ENCODE measurements around the gene H2BK1. TPM values are rescaled to one million over a fixed set of nuclear protein-coding genes. Genes with fewer than 3 reads are reported as not detected.

H2BK1 gene
- not detected for total RNA-seq

GRCh38 chr7:151210087-151210854 is at the start of gene H2BK1:
TSS of gene H2BK1 (minus strand) at chr7:151210488. CDS start at chr7:151210318, 170 bp downstream.
- Histone ChIP-seq H3K4me1 (no peaks in the 10 kb centered on the region), H3K9me3 (no peaks in the 10 kb centered on the region), H3K27me3 (no peaks in the 10 kb centered on the region), H3K36me3 (peaks cover 21 to 30% of the 10 kb centered on the region in 2 donors), H3K27ac (no peak within 1 kb of the TSS), H3K4me3 (no peak within 1 kb of the TSS)
- no peak for TF ChIP-seq CTCF (IDR thresholded peaks at IDR 0.05)
- intact Hi-C loops (cut with DNase I) = no loop called here
- DNase-seq (ENCODE audit: low spot score in 2 of 2) = no peak

GRCh38 chr7:151257990-151258389 is 47.7 kb upstream of the H2BK1 start:
- Histone ChIP-seq H3K4me1 (peaks cover 0 to 7% of the 10 kb centered on the region in 2 donors), H3K9me3 (no peaks in the 10 kb centered on the region), H3K36me3 (no peaks in the 10 kb centered on the region), H3K4me3 (no peak overlapping the region), H3K27me3 (no peaks in the 10 kb centered on the region), H3K27ac (no peak overlapping the region)
- intact Hi-C loops (cut with DNase I) = no loop called here
- DNase-seq (ENCODE audit: low spot score in 2 of 2) = no peak
- TF ChIP-seq CTCF (IDR thresholded peaks at IDR 0.05) = no peak

GRCh38 chr7:151256410-151257045 is 46.2 kb upstream of the H2BK1 start:
- no peaks in the 10 kb centered on the region for H3K36me3 ChIP-seq
- no peak for TF ChIP-seq CTCF (IDR thresholded peaks at IDR 0.05)
- intact Hi-C loops (cut with DNase I) = no loop called here
- no peaks in the 10 kb centered on the region for H3K9me3 ChIP-seq
- no peak overlapping the region for H3K4me3 ChIP-seq
- H3K27me3 ChIP-seq = no peaks in the 10 kb centered on the region
- DNase-seq (ENCODE audit: low spot score in 2 of 2) = no peak
- peaks cover 0 to 15% of the 10 kb centered on the region in 2 donors for H3K4me1 ChIP-seq
- no peak overlapping the region for H3K27ac ChIP-seq

- H3K36me3 ChIP-seq = no peaks in the 10 kb centered on the region
- peaks cover 6 to 23% of the 10 kb centered on the region in 2 donors for H3K4me1 ChIP-seq
- intact Hi-C loops (cut with DNase I) = no loop called here
Measured at GRCh38 chr7:151255390-151255789, 45.1 kb upstream of the H2BK1 start.

GRCh38 chr7:151254851-151255250 is 44.6 kb upstream of the H2BK1 start:
- H3K9me3 ChIP-seq = no peaks in the 10 kb centered on the region
- intact Hi-C loops (cut with DNase I) = no loop called here
- no peaks in the 10 kb centered on the region for H3K36me3 ChIP-seq
- no peak for TF ChIP-seq CTCF (IDR thresholded peaks at IDR 0.05)
- DNase-seq (ENCODE audit: low spot score in 2 of 2) = no peak
- peaks cover 11 to 28% of the 10 kb centered on the region in 2 donors for H3K4me1 ChIP-seq
- no peak overlapping the region for H3K4me3 ChIP-seq
- H3K27me3 ChIP-seq = no peaks in the 10 kb centered on the region
- H3K27ac ChIP-seq = peak overlapping the region in 1 of 2 donors; percentile 95

More at GRCh38 chr7:151255390-151255789, 45.1 kb upstream of the H2BK1 start:
- Histone ChIP-seq H3K27me3 (no peaks in the 10 kb centered on the region), H3K4me3 (no peak overlapping the region), H3K9me3 (no peaks in the 10 kb centered on the region), H3K27ac (no peak overlapping the region)
- TF ChIP-seq CTCF (IDR thresholded peaks at IDR 0.05) = no peak
- DNase-seq (ENCODE audit: low spot score in 2 of 2) = no peak

All from ascending aorta (tissue), 2 donors.